Effector CD8-positive, alpha-beta T cell (primary cell): ENCODE data around the gene HIGD1C.

Experiments used
- DNase-seq: peaks from one replicate; lab custom pipeline; 2025; lab: John Stamatoyannopoulos, UW

HIGD1C gene

GRCh38 chr12:51018956-51019355, 66.6 kb downstream of the HIGD1C start:
- DNase-seq: no peak

GRCh38 chr12:51019927-51020326, 67.6 kb downstream of the HIGD1C start:
- DNase-seq: no peak
